ENCODE measurements around the gene ARRDC4. TPM values are rescaled to one million over a fixed set of nuclear protein-coding genes. Genes with fewer than 3 reads are reported as not detected.

The ARRDC4 gene
- total and polyA plus RNA-seq, 7 donors = 13.1 to 32.6 (median 25.2) TPM

DNA sequence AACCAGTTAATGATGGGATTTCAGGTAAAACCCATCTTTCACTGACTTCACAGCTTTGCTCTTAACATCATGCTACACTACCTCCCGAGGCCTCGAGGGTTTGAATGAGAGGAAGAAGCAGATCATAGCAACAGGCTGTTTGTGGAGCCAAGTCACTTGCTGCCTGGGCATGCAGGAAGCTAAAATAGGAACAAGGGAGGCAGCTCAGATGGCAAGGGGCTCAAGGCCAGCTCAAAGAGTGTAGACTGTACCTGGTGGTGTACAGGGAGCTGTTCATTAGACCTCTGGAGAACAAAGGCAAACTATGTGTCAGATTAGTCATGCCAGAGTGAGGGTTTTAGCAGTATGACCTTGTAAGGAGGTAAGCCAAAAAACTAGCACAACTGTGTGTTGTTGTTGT lies 28.8 kb downstream of the ARRDC4 start:
- TF ChIP-seq, protein P1, sequence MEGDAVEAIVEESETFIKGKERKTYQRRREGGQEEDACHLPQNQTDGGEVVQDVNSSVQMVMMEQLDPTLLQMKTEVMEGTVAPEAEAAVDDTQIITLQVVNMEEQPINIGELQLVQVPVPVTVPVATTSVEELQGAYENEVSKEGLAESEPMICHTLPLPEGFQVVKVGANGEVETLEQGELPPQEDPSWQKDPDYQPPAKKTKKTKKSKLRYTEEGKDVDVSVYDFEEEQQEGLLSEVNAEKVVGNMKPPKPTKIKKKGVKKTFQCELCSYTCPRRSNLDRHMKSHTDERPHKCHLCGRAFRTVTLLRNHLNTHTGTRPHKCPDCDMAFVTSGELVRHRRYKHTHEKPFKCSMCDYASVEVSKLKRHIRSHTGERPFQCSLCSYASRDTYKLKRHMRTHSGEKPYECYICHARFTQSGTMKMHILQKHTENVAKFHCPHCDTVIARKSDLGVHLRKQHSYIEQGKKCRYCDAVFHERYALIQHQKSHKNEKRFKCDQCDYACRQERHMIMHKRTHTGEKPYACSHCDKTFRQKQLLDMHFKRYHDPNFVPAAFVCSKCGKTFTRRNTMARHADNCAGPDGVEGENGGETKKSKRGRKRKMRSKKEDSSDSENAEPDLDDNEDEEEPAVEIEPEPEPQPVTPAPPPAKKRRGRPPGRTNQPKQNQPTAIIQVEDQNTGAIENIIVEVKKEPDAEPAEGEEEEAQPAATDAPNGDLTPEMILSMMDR (IDR thresholded peaks at IDR 0.05) = no peak
- intact Hi-C loops (cut with DNase I) = no loop called here
- peaks cover 22% of the 10 kb centered on the region for H3K4me1 ChIP-seq
- peak overlapping the region; percentile 72 for H3K27ac ChIP-seq
- no peaks in the 10 kb centered on the region for H3K36me3 ChIP-seq (ENCODE audit: insufficient read depth in 1 of 2, low read depth in 1 of 2)
- WGBS, 3 donors = 21 to 24% (median 24%) methylated on average over 2 of the region's 2 CpGs
- H3K9me3 ChIP-seq = no peaks in the 10 kb centered on the region
- no peak for DNase-seq
- no peaks in the 10 kb centered on the region for H3K27me3 ChIP-seq (ENCODE audit: insufficient read depth in 3 of 3, low read length in 2 of 3)
- ATAC-seq = peak; percentile 43 to 78 (median 74)
- H3K4me3 ChIP-seq = no peak overlapping the region

DNA sequence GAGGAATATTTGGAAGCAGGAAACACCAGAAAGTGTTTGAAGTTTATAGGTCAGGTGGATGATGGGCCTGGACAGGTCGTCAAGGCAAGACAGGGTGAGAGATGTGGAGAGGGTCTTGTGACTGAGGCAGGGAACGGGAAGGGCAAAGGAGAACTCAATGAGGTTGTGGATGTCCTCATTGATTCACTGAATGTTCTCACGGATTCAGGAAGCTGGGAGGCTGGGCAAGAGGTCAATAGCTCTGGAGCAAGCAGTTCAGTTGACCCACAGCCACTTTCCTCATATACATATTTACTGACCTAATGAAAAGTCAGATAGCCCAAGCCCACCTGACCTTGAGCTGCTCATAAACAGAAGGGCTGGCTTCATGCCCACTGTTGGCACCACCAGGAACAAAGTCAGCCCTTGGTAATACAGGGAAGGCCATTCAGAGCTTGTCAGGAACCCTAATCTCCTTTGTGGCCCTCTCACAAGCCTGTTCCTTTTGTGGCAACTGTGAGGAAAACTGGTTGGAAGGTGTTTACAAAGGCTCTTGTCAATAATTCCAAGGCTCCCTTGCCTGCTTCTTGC lies 31.6 kb downstream of the ARRDC4 start:
- WGBS, 3 donors = 85 to 92% (median 88%) methylated on average over 3 of the region's 3 CpGs
- no peak for DNase-seq
- ATAC-seq = no peak
- no peaks in the 10 kb centered on the region for H3K27me3 ChIP-seq (ENCODE audit: insufficient read depth in 3 of 3, low read length in 2 of 3)
- no peak overlapping the region for H3K4me3 ChIP-seq
- H3K4me1 ChIP-seq = peaks cover 23% of the 10 kb centered on the region
- H3K27ac ChIP-seq = no peak overlapping the region
- TF ChIP-seq, protein P1 (IDR thresholded peaks at IDR 0.05) = no peak
- intact Hi-C loops (cut with DNase I) = no loop called here
- no peaks in the 10 kb centered on the region for H3K36me3 ChIP-seq (ENCODE audit: insufficient read depth in 1 of 2, low read depth in 1 of 2)
- H3K9me3 ChIP-seq = no peaks in the 10 kb centered on the region

DNA sequence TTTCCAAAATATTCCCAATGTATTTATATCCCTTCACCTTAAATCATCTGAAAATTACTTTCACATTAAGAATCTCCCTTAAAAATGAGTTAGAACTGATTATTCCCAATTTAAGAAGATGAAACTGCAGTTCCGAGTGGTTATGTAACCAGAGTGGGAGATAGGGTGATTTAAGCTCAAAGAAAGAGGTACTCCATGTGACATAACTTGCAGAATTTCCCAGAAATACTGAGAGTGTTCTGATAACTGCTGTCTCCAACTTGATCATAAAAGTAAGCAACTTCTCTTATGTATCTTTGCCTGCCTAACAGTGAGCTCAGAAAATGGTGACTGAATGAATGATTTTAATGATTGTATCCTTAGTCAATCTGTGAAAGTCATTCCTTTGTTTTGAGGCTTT lies 32.3 kb downstream of the ARRDC4 start:
- DNase-seq (no peak), ATAC-seq (no peak)
- Histone ChIP-seq H3K4me3 (no peak overlapping the region), H3K27ac (peak overlapping the region; percentile 77), H3K9me3 (no peaks in the 10 kb centered on the region), H3K27me3 (ENCODE audit: insufficient read depth in 3 of 3, low read length in 2 of 3) (no peaks in the 10 kb centered on the region), H3K36me3 (ENCODE audit: insufficient read depth in 1 of 2, low read depth in 1 of 2) (no peaks in the 10 kb centered on the region), H3K4me1 (peaks cover 23% of the 10 kb centered on the region)
- intact Hi-C loops (cut with DNase I) = no loop called here
- 71 to 87% (median 87%) methylated on average over 1 of the region's 1 CpG for WGBS, 3 donors
- TF ChIP-seq, protein P1 (IDR thresholded peaks at IDR 0.05) = no peak

DNA sequence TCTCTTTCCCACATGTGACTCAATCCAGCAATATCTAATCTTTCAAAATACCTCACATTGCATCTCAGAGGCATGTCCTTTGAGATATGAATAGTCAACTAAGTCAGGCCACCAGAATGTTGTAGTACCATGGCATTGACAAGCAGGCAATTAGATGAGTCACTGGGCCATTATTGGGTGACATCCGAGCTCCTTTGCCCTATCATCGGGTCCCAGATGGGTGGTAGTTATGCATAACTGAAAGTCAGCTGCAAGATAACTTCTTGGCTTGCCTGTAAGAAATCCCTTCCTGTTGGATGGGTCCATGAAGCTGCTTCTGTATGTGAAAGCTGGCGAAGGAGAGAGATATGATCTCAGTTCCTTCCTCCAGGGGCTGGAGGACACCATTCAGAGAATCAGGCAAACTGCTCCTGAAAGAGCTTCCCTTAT lies 32.8 kb downstream of the ARRDC4 start:
- Histone ChIP-seq H3K27ac (peak overlapping the region; percentile 77), H3K36me3 (ENCODE audit: insufficient read depth in 1 of 2, low read depth in 1 of 2) (no peaks in the 10 kb centered on the region), H3K27me3 (ENCODE audit: insufficient read depth in 3 of 3, low read length in 2 of 3) (no peaks in the 10 kb centered on the region), H3K4me3 (no peak overlapping the region), H3K9me3 (no peaks in the 10 kb centered on the region), H3K4me1 (peaks cover 23% of the 10 kb centered on the region)
- ATAC-seq (peak; percentile 94 to 98 (median 96)), DNase-seq (peak in 1 of 2 donors; percentile 19)
- intact Hi-C loops (cut with DNase I) = no loop called here
- TF ChIP-seq, protein P1 (IDR thresholded peaks at IDR 0.05) = no peak
- WGBS, 3 donors = 1 to 18% (median 7%) methylated on average over 3 of the region's 3 CpGs

DNA sequence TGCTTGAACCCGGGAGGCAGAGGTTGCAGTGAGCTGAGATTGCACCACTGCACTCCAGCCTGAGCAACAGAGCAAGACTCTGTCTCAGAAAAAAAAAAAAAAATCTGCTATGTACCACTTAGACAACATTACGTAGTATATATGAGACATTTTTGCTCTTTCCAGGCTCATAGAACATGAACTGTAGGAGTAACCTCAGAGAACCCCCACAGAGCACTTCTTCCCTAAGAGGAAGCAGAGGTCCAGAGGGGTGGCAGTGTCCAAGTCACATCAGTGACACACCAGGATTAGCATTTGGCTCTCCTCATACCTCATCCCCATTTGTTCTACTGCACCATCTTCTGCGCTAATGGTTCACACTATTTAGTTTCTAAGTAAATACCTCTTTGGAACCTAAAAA lies 33.7 kb downstream of the ARRDC4 start:
- H3K9me3 ChIP-seq = no peaks in the 10 kb centered on the region
- no peaks in the 10 kb centered on the region for H3K27me3 ChIP-seq (ENCODE audit: insufficient read depth in 3 of 3, low read length in 2 of 3)
- no peak overlapping the region for H3K27ac ChIP-seq
- no peak for DNase-seq
- TF ChIP-seq, protein P1 (IDR thresholded peaks at IDR 0.05) = no peak
- H3K36me3 ChIP-seq (ENCODE audit: insufficient read depth in 1 of 2, low read depth in 1 of 2) = no peaks in the 10 kb centered on the region
- H3K4me3 ChIP-seq = no peak overlapping the region
- intact Hi-C loops (cut with DNase I) = no loop called here
- no peak for ATAC-seq
- peaks cover 18% of the 10 kb centered on the region for H3K4me1 ChIP-seq
- WGBS, 3 donors = 92 to 96% (median 95%) methylated on average over 3 of the region's 3 CpGs
